Right cardiac atrium (tissue), 5 donors: ENCODE data around the gene COL15A1. TPM values are rescaled to one million over a fixed set of nuclear protein-coding genes. Genes with fewer than 3 reads are reported as not detected.

Source experiments
- ATAC-seq, 2 donors: fragments of 200-7000 bp; cut with Tn5 transposase; one replicate each; pipeline versions ENCODE4 v1.8.0 to v1.9.1; 2020; ENCODE audit warnings: moderate library complexity in 2 of 2, mild to moderate bottlenecking in 1 of 2
- DNase-seq, 3 donors: peaks; one replicate each; pipeline ENCODE4 v3.0.0-alpha.2; 2020
- H3K27ac ChIP-seq: one replicate; pipeline ENCODE4 v1.5.1; 2013; ENCODE audit warnings: mild to moderate bottlenecking, low read length, control low read depth, moderate library complexity
- H3K27me3 ChIP-seq: one replicate; pipeline ENCODE4 v1.6.1; 2013; ENCODE audit not compliant: control insufficient read depth, insufficient read depth
- H3K4me1 ChIP-seq: one replicate; pipeline ENCODE4 v1.6.1; 2013; ENCODE audit warnings: low read length; ENCODE audit not compliant: control insufficient read depth, insufficient read depth
- H3K4me3 ChIP-seq: one replicate; pipeline ENCODE4 v1.5.1; 2013; ENCODE audit warnings: low read length, control low read depth
- H3K9me3 ChIP-seq: one replicate; pipeline ENCODE4 v1.6.1; 2013; ENCODE audit warnings: low read length; ENCODE audit not compliant: control insufficient read depth
- WGBS: extraction: QIAGEN DNeasy Blood & Tissue Kit; methylation state at CpG from one replicate; pipeline ENCODE4 v1.1.7; 2013; 5-methylcytosine and 5-hydroxymethylcytosine counted together
- intact Hi-C, 4 donors: fragments of 100-400 bp; cut with DNase I; formaldehyde crosslinking; loops; one replicate each; pipeline versions ENCODE4 v1.11.0 to v1.14.0; 2022 to 2023
- polyA plus RNA-seq: library from polyadenylated mRNA; stranded (reverse); fragments of 200-250 nt; gene quantifications from one replicate; pipeline ENCODE4 v1.2.3, GENCODE V29; 2013
- total RNA-seq, 4 donors: library from RNA; stranded (reverse); fragmentation: NEBNext Ultra II Directional; extraction: Animal tissue kit (Norgen Biotek cat#: 25700); gene quantifications; one replicate each; pipeline ENCODE4 v1.2.1, GENCODE V29; 2021
- donor health status: healthy with polysubstance abuse.
- donor health status: DM: no; HTN: yes; CAD: no.
- donor health status: DM: no; HTN: no; CAD: no.
- donor health status: DM: no; HTN: yes; CAD: no; lungs with severe emphysema.
- donor health status: DM: yes; HTN: yes; CAD: no.

The COL15A1 gene
- total and polyA plus RNA-seq, 5 donors = 22.5 to 87.1 (median 61.2) TPM

- Histone ChIP-seq H3K4me1 (peaks cover 3% of the 10 kb centered on the region), H3K27ac (no peak overlapping the region), H3K4me3 (no peak overlapping the region), H3K27me3 (no peaks in the 10 kb centered on the region), H3K9me3 (no peaks in the 10 kb centered on the region)
- peak in 1 of 2 donors; percentile 24 for ATAC-seq
- intact Hi-C loops = no loop called here
- DNase-seq = no peak
- 76% methylated on average over 10 of the region's 10 CpGs for WGBS
Observed at GRCh38 chr9:99050292-99050911, 106.7 kb downstream of the COL15A1 start.

DNA sequence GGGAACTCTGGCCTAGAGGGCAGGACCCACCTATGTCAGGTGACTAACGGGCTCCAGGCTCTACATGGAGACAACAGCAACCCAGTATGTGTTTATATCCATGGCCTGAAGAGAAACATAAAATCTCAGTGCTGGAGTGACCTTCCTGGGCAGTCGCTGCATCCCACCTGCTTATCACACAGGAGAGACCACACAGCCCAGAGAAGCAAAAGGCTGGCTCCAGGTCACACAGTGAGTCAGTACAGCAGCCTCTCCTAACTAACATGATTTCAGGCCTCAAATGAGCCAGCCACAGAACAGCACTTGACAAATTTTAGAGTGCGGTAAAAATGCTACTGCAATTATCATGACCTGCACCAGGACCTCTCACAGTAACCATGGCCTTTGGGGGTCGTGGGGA lies 107.2 kb downstream of the COL15A1 start:
- Histone ChIP-seq H3K27ac (no peak overlapping the region), H3K4me1 (peaks cover 3% of the 10 kb centered on the region), H3K27me3 (no peaks in the 10 kb centered on the region), H3K4me3 (no peak overlapping the region), H3K9me3 (no peaks in the 10 kb centered on the region)
- ATAC-seq (peak in 1 of 2 donors; percentile 34), DNase-seq (no peak)
- intact Hi-C loops = no loop called here
- WGBS = 63% methylated on average over 4 of the region's 4 CpGs

GRCh38 chr9:99051406-99051805 lies 107.7 kb downstream of the COL15A1 start:
- no peaks in the 10 kb centered on the region for H3K27me3 ChIP-seq
- DNase-seq (no peak), ATAC-seq (peak in 1 of 2 donors; percentile 27)
- peaks cover 3% of the 10 kb centered on the region for H3K4me1 ChIP-seq
- no peak overlapping the region for H3K4me3 ChIP-seq
- WGBS = 28% methylated on average over 3 of the region's 3 CpGs
- H3K9me3 ChIP-seq = no peaks in the 10 kb centered on the region
- H3K27ac ChIP-seq = no peak overlapping the region
- intact Hi-C loops = no loop called here

DNA sequence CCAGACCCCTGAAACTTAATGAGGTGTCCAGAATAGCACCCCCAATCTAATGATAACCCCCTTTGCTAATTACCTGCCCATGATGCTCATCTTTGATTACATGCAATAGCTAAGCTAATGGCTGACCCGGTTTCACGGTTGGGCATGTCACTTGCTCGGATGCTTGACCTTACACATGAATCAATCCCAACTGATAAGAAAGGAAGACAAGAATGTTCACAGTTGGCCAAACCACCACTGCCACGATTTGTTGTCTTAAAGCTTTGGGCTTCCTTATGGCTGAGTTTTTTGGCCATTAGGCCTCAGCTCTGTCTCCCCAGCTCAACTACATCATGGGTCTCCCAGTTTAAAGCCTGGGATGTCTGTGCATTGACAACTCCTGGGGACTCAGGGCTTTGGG lies 108.1 kb downstream of the COL15A1 start:
- peak overlapping the region; percentile 8 for H3K27ac ChIP-seq
- WGBS = 37% methylated on average over 4 of the region's 4 CpGs
- no peak for ATAC-seq

DNA sequence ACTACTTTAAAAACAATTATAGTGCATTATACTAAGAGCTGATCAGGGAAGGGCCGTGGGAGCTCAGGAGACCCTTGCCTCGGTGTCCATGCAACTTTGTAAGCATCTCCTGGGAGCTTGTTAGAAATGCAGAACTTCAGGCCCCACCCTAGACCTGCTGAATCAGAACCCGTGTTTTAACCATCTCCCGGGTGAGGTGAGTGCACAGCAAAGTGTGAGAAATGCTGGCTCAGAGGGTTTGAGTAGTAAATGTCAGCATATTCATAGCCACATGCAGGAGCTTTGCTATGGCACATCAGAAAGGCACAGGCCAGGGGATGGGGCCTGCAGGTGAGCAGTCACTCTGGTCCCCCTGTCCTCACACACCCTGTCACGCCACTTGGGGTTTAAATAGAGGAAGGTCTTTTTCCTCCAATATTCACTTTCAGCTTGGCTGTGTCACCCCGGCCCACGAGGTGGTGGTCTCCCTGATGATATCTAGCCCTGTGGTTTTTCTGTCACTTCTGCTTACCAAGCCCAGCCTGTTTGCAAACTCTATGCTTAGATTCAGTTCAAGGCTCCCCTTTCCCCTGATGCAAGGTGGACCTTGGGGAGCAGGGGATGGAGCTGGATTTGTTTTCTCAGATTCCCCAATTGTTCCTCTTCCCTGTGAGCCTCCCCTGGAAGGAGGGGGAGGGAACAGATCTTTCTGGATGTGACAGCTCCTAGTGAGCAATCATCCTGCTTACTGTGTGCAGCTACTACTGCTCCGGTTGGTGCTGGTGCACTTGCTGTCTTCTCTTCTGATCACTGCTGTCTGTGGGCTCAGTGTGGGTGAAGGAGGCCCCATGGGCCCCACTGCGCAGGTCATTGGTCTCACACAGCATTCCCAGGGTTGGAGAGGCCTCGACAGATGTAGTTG lies 109.4 kb downstream of the COL15A1 start:
- ATAC-seq = no peak
- WGBS = 88% methylated on average over 10 of the region's 10 CpGs

More for the DNA sequence above, 108.1 kb downstream of the COL15A1 start:
- no peak overlapping the region for H3K4me3 ChIP-seq
- intact Hi-C loops = no loop called here
- no peaks in the 10 kb centered on the region for H3K9me3 ChIP-seq
- peaks cover 3% of the 10 kb centered on the region for H3K4me1 ChIP-seq
- DNase-seq = no peak
- H3K27me3 ChIP-seq = no peaks in the 10 kb centered on the region

GRCh38 chr9:99054581-99054980 lies 110.9 kb downstream of the COL15A1 start:
- H3K27ac ChIP-seq = no peak overlapping the region
- no peak for ATAC-seq
- intact Hi-C loops = no loop called here
- no peak overlapping the region for H3K4me3 ChIP-seq
- H3K4me1 ChIP-seq = peaks cover 5% of the 10 kb centered on the region
- DNase-seq = no peak
- H3K27me3 ChIP-seq = no peaks in the 10 kb centered on the region
- 99% methylated on average over 2 of the region's 2 CpGs for WGBS
- no peaks in the 10 kb centered on the region for H3K9me3 ChIP-seq

More for the DNA sequence above, 109.4 kb downstream of the COL15A1 start:
- no peak for DNase-seq
- H3K4me1 ChIP-seq = peaks cover 3% of the 10 kb centered on the region
- H3K27ac ChIP-seq = no peak overlapping the region
- intact Hi-C loops = no loop called here
- no peaks in the 10 kb centered on the region for H3K27me3 ChIP-seq
- no peak overlapping the region for H3K4me3 ChIP-seq
- no peaks in the 10 kb centered on the region for H3K9me3 ChIP-seq

GRCh38 chr9:99055384-99055783 lies 111.7 kb downstream of the COL15A1 start:
- Histone ChIP-seq H3K27ac (no peak overlapping the region), H3K9me3 (no peaks in the 10 kb centered on the region), H3K4me3 (no peak overlapping the region), H3K4me1 (peaks cover 7% of the 10 kb centered on the region), H3K27me3 (no peaks in the 10 kb centered on the region)
- DNase-seq (no peak), ATAC-seq (no peak)
- intact Hi-C loops = no loop called here
- WGBS = 91% methylated on average over 1 of the region's 1 CpG

DNA sequence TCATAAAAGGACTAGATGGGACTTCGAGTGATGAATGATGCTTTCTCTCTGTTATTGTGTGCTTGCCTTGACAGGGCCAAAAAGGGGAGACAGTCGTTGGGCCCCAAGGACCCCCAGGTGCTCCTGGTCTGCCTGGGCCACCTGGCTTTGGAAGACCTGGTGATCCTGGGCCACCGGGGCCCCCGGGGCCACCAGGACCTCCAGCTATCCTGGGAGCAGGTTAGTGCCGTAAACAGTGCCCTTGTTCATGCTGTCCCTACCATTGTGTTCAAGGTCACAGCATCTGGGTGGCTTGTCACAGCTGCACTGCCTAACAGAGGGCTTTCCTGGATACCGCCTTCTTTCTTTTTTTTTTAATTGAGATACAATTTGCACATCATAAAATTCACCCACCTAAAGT lies 112.5 kb downstream of the COL15A1 start:
- Histone ChIP-seq H3K4me1 (peaks cover 7% of the 10 kb centered on the region), H3K27ac (no peak overlapping the region), H3K27me3 (no peaks in the 10 kb centered on the region), H3K4me3 (no peak overlapping the region), H3K9me3 (no peaks in the 10 kb centered on the region)
- intact Hi-C loops = no loop called here
- no peak for ATAC-seq
- DNase-seq = peak in 1 of 3 donors; percentile 26
- 97% methylated on average over 6 of the region's 6 CpGs for WGBS

DNA sequence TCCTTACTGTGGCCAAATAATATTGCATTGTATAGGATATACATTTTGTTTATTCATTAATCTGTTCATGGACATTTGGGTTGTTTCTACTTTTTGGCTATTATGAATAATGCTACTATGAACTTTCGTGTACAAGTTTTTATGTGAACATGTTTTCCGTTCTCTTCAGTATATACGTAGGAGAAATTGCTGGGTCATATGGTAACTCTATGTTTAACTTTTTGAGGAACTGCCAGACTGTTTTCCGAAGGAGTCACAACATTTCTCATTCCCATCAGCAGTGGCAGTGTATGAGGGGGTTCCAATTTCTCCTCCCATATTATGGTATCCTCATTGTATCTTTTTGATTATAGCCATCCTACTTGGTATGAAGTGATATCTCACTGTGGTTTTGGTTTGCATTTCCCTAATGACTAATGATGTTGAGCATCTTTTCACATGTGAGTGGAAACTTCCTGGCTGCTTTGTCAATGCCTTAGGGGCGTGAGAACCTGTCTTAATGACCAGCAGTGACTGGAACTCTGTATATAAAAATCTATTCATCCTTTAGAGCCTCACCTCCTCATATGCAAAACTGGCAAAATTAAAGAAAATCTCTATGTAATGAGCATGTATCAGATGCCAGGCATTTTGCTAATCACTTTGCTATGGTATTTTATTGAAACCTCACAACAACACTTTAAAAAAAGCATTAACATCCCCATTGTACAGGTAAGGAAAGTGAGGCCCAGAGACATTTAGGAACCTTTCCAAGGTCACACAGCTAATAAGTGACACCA lies 113.4 kb downstream of the COL15A1 start:
- no peak overlapping the region for H3K27ac ChIP-seq
- no peaks in the 10 kb centered on the region for H3K9me3 ChIP-seq
- ATAC-seq (no peak), DNase-seq (no peak)
- peaks cover 6% of the 10 kb centered on the region for H3K4me1 ChIP-seq
- no peaks in the 10 kb centered on the region for H3K27me3 ChIP-seq
- H3K4me3 ChIP-seq = no peak overlapping the region
- 74% methylated on average over 5 of the region's 5 CpGs for WGBS
- intact Hi-C loops = no loop called here

GRCh38 chr9:99057665-99058625 lies 114.2 kb downstream of the COL15A1 start:
- H3K27me3 ChIP-seq = no peaks in the 10 kb centered on the region
- DNase-seq = peak in 1 of 3 donors; percentile 30
- H3K27ac ChIP-seq = no peak overlapping the region
- 78% methylated on average over 7 of the region's 7 CpGs for WGBS
- H3K9me3 ChIP-seq = no peaks in the 10 kb centered on the region
- no peak overlapping the region for H3K4me3 ChIP-seq
- ATAC-seq = peak; percentile 46 to 56
- intact Hi-C loops = no loop called here
- peaks cover 4% of the 10 kb centered on the region for H3K4me1 ChIP-seq
